ENCODE measurements around the gene DNAJA4.

- TF ChIP-seq PRDM4 (CRISPR knock-in tag; IDR thresholded peaks at IDR 0.05; ENCODE audit: borderline replicate concordance) (no peak), ZNF224 (CRISPR knock-in tag; IDR thresholded peaks at IDR 0.05) (no peak)
Measured at GRCh38 chr15:78251136-78251535, 13.2 kb upstream of the DNAJA4 start.

Data from HepG2 (cell line).